ENCODE data around the gene ITPK1.

DNA sequence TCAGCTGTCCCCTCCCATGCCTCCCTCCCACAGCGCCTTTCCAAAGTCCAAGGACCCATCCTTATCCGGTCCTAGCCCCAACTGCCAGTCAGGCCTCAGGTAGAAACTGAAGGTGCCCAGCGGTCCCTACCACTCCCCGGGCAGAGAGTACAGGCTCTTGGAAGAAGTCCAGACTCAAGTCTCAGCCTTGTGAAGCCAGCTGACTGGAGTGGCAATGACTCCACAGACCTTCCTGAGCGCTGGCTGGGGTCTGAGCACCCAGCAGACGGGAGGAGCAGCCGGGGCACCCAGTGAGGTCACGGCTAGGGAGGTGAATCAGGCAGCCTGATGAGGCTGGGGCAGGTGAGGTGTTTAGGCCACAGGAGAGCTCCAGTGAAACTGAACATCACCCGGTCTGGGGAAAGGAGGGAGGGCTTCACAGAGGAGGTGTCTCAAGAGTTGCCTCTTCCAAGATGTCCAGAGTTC, 60.0 kb downstream of the ITPK1 start:
- TF ChIP-seq EZH2 (IDR thresholded peaks at IDR 0.05; ENCODE audit: insufficient read depth, poor library complexity, severe bottlenecking) (no peak), EZH2phosphoT487 (IDR thresholded peaks at IDR 0.05; ENCODE audit: insufficient read depth, low read depth) (no peak)

All from GM23248 (cell line).